Spinal cord (tissue), 10 donors: ENCODE data around the gene UBA3. TPM values are rescaled to one million over a fixed set of nuclear protein-coding genes. Genes with fewer than 3 reads are reported as not detected.

Source experiments
- DNase-seq, 6 donors: peaks; one replicate each; pipeline versions ENCODE4 v3.0.0 to v3.0.0-alpha.2; 2013 to 2015; ENCODE audit warnings: low spot score in 6 of 6, low read depth in 4 of 6
- H3K27ac ChIP-seq: one replicate; pipeline ENCODE4 v1.5.1; 2013; ENCODE audit warnings: low read depth, low read length, control low read depth
- H3K27me3 ChIP-seq: one replicate; pipeline ENCODE4 v1.6.1; 2013; ENCODE audit warnings: low read length; ENCODE audit not compliant: control insufficient read depth, insufficient read depth
- H3K36me3 ChIP-seq: one replicate; pipeline ENCODE4 v1.6.1; 2013; ENCODE audit warnings: low read length; ENCODE audit not compliant: control insufficient read depth, insufficient read depth
- H3K4me1 ChIP-seq: one replicate; pipeline ENCODE4 v1.6.1; 2013; ENCODE audit warnings: low read length; ENCODE audit not compliant: control insufficient read depth, insufficient read depth
- H3K4me3 ChIP-seq: one replicate; pipeline ENCODE4 v1.5.1; 2013; ENCODE audit warnings: low read depth, low read length, control low read depth
- H3K9me3 ChIP-seq: one replicate; pipeline ENCODE4 v1.6.1; 2013; ENCODE audit warnings: low read length; ENCODE audit not compliant: control insufficient read depth, insufficient read depth
- WGBS: methylation state at CpG from one replicate; pipeline ENCODE4 v1.1.5; 2013; ENCODE audit warnings: missing lambda C conversion rate; ENCODE audit not compliant: insufficient coverage; 5-methylcytosine and 5-hydroxymethylcytosine counted together
- polyA plus RNA-seq, 2 donors: library from polyadenylated mRNA; unstranded; fragments of 120-200 nt; gene quantifications; one replicate each; pipeline ENCODE4 v1.2.1, GENCODE V29; 2013; ENCODE audit not compliant: insufficient read length in 2 of 2
- total RNA-seq, 2 donors: library from RNA; depleted of rRNA in 1 of 2; stranded (reverse); fragments of 120-200 nt in 1 of 2; fragments of >200 nt in 1 of 2; gene quantifications; one replicate each; pipeline versions ENCODE4 v1.2.3 to v1.2.4, GENCODE V29; 2013 to 2014
- donor health status: healthy.

Gene UBA3
- total and polyA plus RNA-seq, 4 donors, result 63.4 to 119 (median 80.6) TPM

- DNase-seq, result no peak
- H3K36me3 ChIP-seq, result peaks cover 3% of the 10 kb centered on the region
- H3K27ac ChIP-seq, result no peak overlapping the region
- H3K4me1 ChIP-seq, result no peaks in the 10 kb centered on the region
- H3K9me3 ChIP-seq, result no peaks in the 10 kb centered on the region
- no peaks in the 10 kb centered on the region for H3K27me3 ChIP-seq
- 100% methylated on average over 1 of the region's 3 CpGs for WGBS
- no peak overlapping the region for H3K4me3 ChIP-seq
Observed at GRCh38 chr3:69058180-69058946, 21.8 kb downstream of the UBA3 start.

- no peak for DNase-seq
- 0% methylated on average over 5 of the region's 9 CpGs for WGBS
Observed at GRCh38 chr3:69052472-69052898, 27.7 kb downstream of the UBA3 start.

GRCh38 chr3:69051756-69052471, 28.3 kb downstream of the UBA3 start, which contains the start of gene TMF1:
Gene TMF1, minus strand, starts transcription at chr3:69052333. Its CDS starts 247 bp downstream, at chr3:69052086.
- no peaks in the 10 kb centered on the region for H3K9me3 ChIP-seq
- H3K4me1 ChIP-seq, result peaks cover 10% of the 10 kb centered on the region
- under 1% methylated on average over 44 of the region's 45 CpGs for WGBS
- H3K27me3 ChIP-seq, result no peaks in the 10 kb centered on the region
- peak; percentile 97 to 100 (median 98) for DNase-seq
- H3K4me3 ChIP-seq, result peak within 1 kb of the TSS; percentile 77
- peak within 1 kb of the TSS; percentile 91 for H3K27ac ChIP-seq
- H3K36me3 ChIP-seq, result peaks cover 9% of the 10 kb centered on the region

More at GRCh38 chr3:69052472-69052898, 27.7 kb downstream of the UBA3 start:
- H3K9me3 ChIP-seq, result no peaks in the 10 kb centered on the region
- peaks cover 9% of the 10 kb centered on the region for H3K36me3 ChIP-seq
- peaks cover 10% of the 10 kb centered on the region for H3K4me1 ChIP-seq
- peak overlapping the region; percentile 91 for H3K27ac ChIP-seq
- H3K27me3 ChIP-seq, result no peaks in the 10 kb centered on the region
- peak overlapping the region; percentile 77 for H3K4me3 ChIP-seq

- WGBS, result no CpG with 5 or more reads among the region's 2 CpGs
- Histone ChIP-seq H3K9me3 (no peaks in the 10 kb centered on the region), H3K27me3 (no peaks in the 10 kb centered on the region), H3K4me3 (no peak overlapping the region), H3K27ac (no peak overlapping the region), H3K36me3 (peaks cover 18% of the 10 kb centered on the region), H3K4me1 (peaks cover 10% of the 10 kb centered on the region)
- DNase-seq, result no peak
Observed at GRCh38 chr3:69048990-69049389, 31.2 kb downstream of the UBA3 start.

GRCh38 chr3:69044608-69045007, 35.6 kb downstream of the UBA3 start:
- no peak for DNase-seq
- H3K4me1 ChIP-seq, result no peaks in the 10 kb centered on the region
- H3K27me3 ChIP-seq, result no peaks in the 10 kb centered on the region
- no CpG with 5 or more reads among the region's 2 CpGs for WGBS
- no peak overlapping the region for H3K27ac ChIP-seq
- H3K36me3 ChIP-seq, result peaks cover 26% of the 10 kb centered on the region
- H3K4me3 ChIP-seq, result no peak overlapping the region
- no peaks in the 10 kb centered on the region for H3K9me3 ChIP-seq

GRCh38 chr3:69033470-69033869, 46.7 kb downstream of the UBA3 start:
- H3K27me3 ChIP-seq, result no peaks in the 10 kb centered on the region
- H3K27ac ChIP-seq, result no peak overlapping the region
- no peak overlapping the region for H3K4me3 ChIP-seq
- 91% methylated on average over 4 of the region's 7 CpGs for WGBS
- H3K36me3 ChIP-seq, result peaks cover 32% of the 10 kb centered on the region
- DNase-seq, result no peak
- H3K4me1 ChIP-seq, result no peaks in the 10 kb centered on the region
- no peaks in the 10 kb centered on the region for H3K9me3 ChIP-seq

GRCh38 chr3:69032737-69033136, 47.4 kb downstream of the UBA3 start:
- Histone ChIP-seq H3K27ac (no peak overlapping the region), H3K36me3 (peaks cover 32% of the 10 kb centered on the region), H3K4me1 (no peaks in the 10 kb centered on the region), H3K9me3 (no peaks in the 10 kb centered on the region), H3K4me3 (no peak overlapping the region), H3K27me3 (no peaks in the 10 kb centered on the region)
- WGBS, result 100% methylated on average over 5 of the region's 9 CpGs
- no peak for DNase-seq

GRCh38 chr3:69032142-69032541, 48.0 kb downstream of the UBA3 start:
- Histone ChIP-seq H3K4me1 (no peaks in the 10 kb centered on the region), H3K9me3 (no peaks in the 10 kb centered on the region), H3K36me3 (peaks cover 27% of the 10 kb centered on the region), H3K27ac (no peak overlapping the region), H3K4me3 (no peak overlapping the region), H3K27me3 (no peaks in the 10 kb centered on the region)
- DNase-seq, result peak in 1 of 6 donors; percentile 5
- WGBS, result no CpG with 5 or more reads among the region's 2 CpGs

GRCh38 chr3:69031635-69032034, 48.5 kb downstream of the UBA3 start:
- Histone ChIP-seq H3K9me3 (no peaks in the 10 kb centered on the region), H3K27ac (no peak overlapping the region), H3K36me3 (peaks cover 25% of the 10 kb centered on the region), H3K4me3 (no peak overlapping the region), H3K4me1 (no peaks in the 10 kb centered on the region), H3K27me3 (no peaks in the 10 kb centered on the region)
- no peak for DNase-seq
- WGBS, result no CpG with 5 or more reads among the region's 1 CpG
